NCI-H748 treated with DMSO at 0.1 percent for 48 hours (cell line): ENCODE results near the gene SENP3.
A peak's percentile ranks its signal among the peaks of the same experiment; 100 is the strongest.

Experiments
- DNase-seq: peaks from one replicate; lab custom pipeline; 2025; lab: John Stamatoyannopoulos, UW

Gene SENP3

DNA sequence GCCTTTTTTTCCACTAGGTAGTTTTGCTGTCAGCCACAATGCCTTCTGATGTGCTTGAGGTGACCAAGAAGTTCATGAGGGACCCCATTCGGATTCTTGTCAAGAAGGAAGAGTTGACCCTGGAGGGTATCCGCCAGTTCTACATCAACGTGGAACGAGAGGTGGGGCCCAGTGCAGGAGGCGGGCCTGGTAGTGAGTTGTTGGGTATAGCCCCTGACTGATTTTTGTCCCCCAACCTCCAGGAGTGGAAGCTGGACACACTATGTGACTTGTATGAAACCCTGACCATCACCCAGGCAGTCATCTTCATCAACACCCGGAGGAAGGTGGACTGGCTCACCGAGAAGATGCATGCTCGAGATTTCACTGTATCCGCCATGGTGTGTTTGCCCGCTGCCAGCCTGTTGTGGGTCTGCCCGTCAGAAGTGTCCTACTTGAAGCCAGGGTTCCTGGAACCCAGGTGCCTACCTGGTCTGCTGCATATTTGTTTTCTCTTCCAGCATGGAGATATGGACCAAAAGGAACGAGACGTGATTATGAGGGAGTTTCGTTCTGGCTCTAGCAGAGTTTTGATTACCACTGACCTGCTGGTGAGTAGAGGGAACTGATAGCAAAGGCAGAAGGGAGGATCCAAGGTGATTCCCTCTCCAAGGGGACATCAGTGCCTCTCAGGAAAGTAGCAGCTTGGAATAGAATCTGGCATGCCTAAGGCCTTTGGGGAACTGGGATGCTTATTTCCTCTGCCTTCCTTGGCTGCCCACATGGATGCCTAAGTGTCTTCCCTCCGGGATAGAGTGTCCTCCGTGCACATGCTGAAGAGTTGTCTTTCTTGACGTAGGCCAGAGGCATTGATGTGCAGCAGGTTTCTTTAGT lies 15.8 kb downstream of the SENP3 start:
- DNase-seq: no peak

DNA sequence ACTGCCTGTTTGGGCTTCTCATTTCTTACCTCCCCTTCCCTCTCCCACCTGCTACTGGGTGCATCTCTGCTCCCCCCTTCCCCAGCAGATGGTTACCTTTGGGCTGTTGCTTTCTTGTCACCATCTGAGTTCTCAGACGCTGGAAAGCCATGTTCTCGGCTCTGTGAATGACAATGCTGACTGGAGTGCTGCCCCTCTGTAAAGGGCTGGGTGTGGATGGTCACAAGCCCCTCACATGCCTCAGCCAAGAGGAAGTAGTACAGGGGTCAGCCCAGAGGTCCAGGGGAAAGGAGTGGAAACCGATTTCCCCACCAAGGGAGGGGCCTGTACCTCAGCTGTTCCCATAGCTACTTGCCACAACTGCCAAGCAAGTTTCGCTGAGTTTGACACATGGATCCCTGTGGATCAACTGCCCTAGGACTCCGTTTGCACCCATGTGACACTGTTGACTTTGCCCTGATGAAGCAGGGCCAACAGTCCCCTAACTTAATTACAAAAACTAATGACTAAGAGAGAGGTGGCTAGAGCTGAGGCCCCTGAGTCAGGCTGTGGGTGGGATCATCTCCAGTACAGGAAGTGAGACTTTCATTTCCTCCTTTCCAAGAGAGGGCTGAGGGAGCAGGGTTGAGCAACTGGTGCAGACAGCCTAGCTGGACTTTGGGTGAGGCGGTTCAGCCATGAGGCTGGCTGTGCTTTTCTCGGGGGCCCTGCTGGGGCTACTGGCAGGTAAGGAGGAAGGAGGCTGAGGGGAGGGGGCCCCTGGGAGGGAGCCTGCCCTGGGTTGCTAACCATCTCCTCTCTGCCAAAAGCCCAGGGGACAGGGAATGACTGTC lies 17.5 kb downstream of the SENP3 start, which contains the start of gene CD68:
TSS of gene CD68 (plus strand) at position 638 of the 833 bp plus-strand sequence. CDS start at position 678, 40 bp downstream.
- DNase-seq: no peak

- no peak for DNase-seq
These were observed 18.3 kb downstream of the SENP3 start for GRCh38 chr17:7579834-7580603.

DNA sequence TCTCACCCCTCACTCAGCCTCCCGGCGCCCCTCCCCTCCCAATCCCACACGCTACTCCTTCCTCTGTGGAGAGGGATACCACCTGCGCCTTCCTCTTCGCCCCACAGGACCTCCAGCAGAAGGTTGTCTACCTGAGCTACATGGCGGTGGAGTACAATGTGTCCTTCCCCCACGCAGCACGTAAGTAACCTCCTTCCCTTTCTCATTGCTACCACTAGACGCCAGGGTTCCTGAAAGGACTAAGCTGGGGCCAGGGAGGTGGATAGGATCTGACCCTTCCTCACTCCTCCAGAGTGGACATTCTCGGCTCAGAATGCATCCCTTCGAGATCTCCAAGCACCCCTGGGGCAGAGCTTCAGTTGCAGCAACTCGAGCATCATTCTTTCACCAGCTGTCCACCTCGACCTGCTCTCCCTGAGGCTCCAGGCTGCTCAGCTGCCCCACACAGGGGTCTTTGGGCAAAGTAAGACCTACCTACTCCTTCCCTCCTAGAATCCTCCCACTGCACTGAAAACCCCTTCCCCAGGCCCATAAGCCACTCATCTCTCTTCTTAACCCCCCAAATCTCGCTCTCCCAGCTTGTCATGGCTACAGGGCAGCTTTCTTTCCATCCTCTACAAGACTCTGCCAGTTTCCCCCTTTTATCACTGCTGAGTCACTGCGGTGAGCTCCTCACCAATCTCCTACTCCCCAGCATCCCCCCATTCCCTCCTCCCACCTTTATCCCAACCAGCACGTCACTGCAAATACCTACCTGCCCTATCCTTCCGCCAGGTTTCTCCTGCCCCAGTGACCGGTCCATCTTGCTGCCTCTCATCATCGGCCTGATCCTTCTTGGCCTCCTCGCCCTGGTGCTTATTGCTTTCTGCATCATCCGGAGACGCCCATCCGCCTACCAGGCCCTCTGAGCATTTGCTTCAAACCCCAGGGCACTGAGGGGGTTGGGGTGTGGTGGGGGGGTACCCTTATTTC lies 19.2 kb downstream of the SENP3 start:
- no peak for DNase-seq

- DNase-seq: no peak
These were observed 20.9 kb downstream of the SENP3 start for GRCh38 chr17:7582396-7583252.

GRCh38 chr17:7583253-7584109 lies 21.8 kb downstream of the SENP3 start, which contains the start of gene MPDU1:
Gene MPDU1, plus strand, starts transcription at chr17:7583852. Its CDS starts 11 bp downstream, at chr17:7583863.
- peak; percentile 99 for DNase-seq

DNA sequence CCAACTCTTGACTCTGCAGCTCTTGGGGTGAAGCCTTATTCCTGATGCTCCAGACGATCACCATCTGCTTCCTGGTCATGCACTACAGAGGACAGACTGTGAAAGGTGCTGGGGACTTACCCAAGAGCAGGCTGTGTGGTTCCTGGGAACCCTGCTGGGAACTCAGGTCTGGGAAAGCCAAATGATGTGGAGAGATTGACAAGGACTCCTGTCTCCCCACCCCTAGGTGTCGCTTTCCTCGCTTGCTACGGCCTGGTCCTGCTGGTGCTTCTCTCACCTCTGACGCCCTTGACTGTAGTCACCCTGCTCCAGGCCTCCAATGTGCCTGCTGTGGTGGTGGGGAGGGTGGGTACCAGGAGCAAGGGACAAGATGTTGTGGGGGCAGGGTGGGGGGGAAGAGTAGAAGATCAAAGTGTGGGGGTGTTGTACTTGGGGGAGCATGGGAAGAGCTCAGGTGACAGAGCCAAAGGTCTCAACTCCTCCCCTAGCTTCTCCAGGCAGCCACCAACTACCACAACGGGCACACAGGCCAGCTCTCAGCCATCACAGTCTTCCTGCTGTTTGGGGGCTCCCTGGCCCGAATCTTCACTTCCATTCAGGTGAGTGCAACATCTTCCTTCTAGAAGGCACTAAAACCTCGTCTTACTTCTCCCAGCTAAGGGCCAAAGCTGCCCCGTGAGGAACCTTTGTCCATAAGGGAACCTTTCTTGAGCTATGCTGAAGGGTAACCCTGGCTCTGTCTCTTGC lies 25.1 kb downstream of the SENP3 start:
- DNase-seq: no peak

DNA sequence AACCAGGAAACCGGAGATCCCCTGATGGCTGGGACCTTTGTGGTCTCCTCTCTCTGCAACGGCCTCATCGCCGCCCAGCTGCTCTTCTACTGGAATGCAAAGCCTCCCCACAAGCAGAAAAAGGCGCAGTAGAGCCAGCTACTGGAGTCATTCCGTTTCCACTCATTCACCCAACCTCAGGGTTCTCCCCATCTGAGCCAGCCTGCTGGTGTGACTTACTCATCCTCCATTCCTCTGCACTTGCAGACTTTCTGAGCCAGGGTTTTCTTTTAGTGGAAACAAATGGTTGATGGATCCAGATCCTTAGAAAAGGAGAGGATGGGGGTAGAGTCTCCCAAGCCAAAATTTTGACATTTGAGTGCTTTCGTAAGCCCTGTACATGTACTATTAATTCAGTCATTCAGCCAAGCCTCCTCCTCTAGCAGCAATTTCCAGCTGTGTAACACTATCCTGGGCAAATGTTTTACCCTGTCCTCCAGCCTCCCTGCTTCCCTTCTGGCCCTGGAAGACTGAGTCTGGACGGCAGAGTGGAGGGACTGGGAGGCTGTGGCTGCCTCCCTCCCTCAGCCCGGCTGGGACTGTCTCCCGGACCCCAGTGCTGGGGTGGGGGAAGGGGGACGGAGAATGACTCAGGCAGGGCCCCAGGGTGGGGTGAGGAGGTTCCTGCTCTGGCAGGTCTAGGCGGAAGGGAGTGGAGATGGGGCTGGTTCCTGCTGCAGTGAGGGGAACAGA lies 25.9 kb downstream of the SENP3 start:
- DNase-seq: no peak

DNA sequence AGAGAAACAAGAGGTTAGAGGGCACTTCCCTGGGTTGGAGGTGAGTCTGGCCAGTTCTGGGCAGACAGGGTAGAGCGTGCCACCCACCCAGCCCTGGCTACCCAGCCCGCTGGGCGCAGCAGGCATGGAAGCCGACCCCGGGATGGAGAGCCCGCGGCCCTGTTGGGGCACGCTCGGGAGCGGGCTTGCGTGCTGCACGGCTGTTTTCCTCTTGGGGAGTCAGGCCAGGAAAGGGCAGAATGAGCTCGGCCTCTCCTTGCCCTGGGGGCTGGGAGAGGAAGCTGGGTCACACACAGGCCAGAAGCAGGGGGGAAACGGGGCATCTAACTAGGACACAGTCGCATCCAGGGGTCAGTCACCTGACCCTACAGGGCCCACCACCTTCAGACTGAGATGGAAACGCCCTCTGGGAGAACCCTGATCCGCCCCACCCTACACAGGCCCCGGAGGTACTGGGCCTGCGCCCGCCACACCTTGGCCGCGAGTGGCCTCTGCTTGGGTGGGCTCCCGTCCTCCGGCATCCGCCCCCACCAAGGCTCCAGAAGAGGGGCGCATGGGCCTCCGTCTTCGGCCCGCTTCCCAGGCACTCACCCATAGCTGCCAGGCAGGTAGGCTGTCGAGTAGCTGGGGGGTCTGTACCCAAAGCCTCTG lies 27.0 kb downstream of the SENP3 start:
- DNase-seq: no peak

DNA sequence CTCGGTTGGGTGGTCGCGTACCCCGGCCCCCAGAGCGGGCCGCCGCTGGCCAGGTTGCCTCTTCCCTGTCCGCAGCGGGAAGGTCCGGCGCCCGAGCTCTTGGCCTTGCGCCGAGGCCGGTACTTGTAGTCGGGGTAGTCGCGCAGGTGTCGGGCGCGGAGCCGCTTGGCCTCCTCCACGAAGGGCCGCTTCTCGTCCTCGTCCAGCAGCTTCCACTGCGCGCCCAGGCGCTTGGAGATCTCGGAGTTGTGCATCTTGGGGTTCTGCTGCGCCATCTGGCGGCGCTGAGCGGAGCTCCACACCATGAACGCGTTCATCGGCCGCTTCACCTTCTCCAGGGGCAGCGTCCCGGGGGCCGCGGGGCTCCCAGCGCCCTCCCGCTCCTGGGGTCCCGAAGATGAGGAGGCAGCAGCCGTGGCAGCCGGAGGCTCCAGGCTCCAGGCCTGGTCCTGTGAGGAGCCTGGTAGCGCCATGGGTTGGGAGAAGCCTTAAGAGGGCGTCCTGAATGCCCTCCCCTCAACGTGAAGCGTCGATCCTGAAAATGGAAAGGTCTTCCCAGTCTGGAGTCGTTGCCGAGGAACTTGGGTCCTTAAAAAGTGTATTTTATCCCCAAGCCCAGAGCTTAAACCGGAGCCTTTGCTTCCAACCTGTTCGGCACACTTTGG lies 27.6 kb downstream of the SENP3 start:
- peak; percentile 59 for DNase-seq

DNA sequence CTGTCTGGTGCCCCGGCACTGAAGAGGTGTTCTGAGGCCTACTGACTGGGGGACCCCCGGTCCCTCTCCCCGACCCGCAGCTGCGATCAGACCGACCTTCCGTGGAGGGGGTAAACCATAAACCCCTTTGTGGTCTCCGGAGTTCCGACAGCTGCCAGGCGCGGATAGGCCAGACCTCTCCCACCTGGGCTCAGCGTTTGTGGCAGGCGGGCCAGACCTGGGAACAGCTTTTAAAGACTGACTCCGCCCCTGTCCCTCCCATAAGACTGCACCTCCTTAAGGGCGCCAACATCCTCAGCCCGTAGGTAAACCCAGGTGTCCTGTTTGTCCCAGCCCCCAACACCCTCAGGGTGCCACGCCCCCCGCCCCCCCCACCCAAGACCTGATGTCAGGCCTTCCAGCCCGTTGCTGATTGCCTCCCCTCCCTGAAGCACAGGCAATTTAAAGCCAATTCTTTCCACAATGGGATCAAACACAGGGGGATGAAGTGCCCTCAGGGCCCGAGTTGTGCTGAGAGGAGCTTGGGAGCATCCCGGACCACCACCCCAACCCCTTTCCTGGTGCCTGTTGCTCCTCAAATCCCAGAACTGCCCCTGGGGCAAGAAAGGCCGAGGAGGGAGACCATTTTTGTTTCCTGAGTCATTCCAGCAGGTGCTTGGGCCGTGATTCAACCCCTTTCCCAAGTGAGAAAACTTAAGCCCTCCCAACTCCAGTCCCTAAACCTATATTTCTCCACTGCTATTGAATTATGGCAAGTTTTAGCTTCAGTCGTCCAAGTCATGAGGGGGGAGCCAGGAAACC lies 28.4 kb downstream of the SENP3 start, which contains the start of gene SOX15:
TSS of gene SOX15 (minus strand) at position 204 of the 801 bp plus-strand sequence. CDS start 418 bp downstream, outside the sequence.
- no peak for DNase-seq

DNA sequence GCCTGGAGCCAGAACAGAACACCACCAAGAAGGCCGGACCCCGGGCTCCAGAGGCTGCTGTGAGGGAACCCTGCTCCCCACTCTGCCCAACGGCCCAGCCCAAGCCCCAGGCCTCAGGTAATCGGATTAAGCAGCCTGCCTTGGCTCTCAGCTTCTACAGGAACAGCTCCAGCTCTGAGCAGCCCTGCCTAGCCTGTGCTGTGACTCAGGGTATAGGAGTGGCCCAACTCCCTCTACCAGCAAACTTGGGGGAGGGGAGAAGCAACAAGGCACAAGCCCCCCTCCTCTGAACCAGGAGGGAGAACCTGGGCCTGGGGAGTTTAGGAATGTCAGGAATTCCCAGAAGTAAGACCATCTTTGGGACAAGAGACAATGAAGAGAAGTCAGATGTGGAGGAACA lies 29.0 kb downstream of the SENP3 start:
- DNase-seq: no peak

GRCh38 chr17:7591596-7591995 lies 29.9 kb downstream of the SENP3 start:
- no peak for DNase-seq

- DNase-seq: no peak
These were observed 30.8 kb downstream of the SENP3 start for GRCh38 chr17:7592422-7593021.

- DNase-seq: no peak
These were observed 31.6 kb downstream of the SENP3 start for GRCh38 chr17:7593296-7593695.
